Uterus (tissue), 4 donors: ENCODE results near the gene PSAP. TPM values are rescaled to one million over a fixed set of nuclear protein-coding genes. Genes with fewer than 3 reads are reported as not detected.
"Not testable (repeated sequence)": the region's sequence is repeated elsewhere in the genome, so short reads cannot be mapped to it uniquely, and the experiment has no call there.

Source experiments
- DNase-seq, 2 donors: peaks; one replicate each; pipeline ENCODE4 v3.0.0-alpha.2; 2019 to 2020
- H3K27ac ChIP-seq, 2 donors: fragments of 200-600 bp; sonication (generic); 1 replicate in 1 of 2; 2 replicates in 1 of 2; pipeline ENCODE4 v1.5.1; 2016 to 2018
- H3K27me3 ChIP-seq, 2 donors: fragments of 200-600 bp; sonication (generic); one replicate each; pipeline ENCODE4 v1.5.1; 2018 to 2019; ENCODE audit warnings: control low read depth in 1 of 2
- H3K36me3 ChIP-seq, 2 donors: fragments of 200-600 bp; sonication (generic); one replicate each; pipeline ENCODE4 v1.5.1; 2019; ENCODE audit warnings: control low read depth in 1 of 2
- H3K4me1 ChIP-seq, 2 donors: fragments of 200-600 bp; sonication (generic); one replicate each; pipeline ENCODE4 v1.5.1; 2018 to 2019; ENCODE audit warnings: control low read depth in 1 of 2
- H3K4me3 ChIP-seq, 2 donors: fragments of 200-600 bp; sonication (generic); 1 replicate in 1 of 2; 2 replicates in 1 of 2; pipeline ENCODE4 v1.5.1; 2018 to 2019; ENCODE audit warnings: mild to moderate bottlenecking in 1 of 2
- H3K9me3 ChIP-seq, 2 donors: fragments of 200-600 bp; sonication (generic); one replicate each; pipeline ENCODE4 v1.5.1; 2019; ENCODE audit warnings: control low read depth in 1 of 2
- POLR2A ChIP-seq, 2 donors: fragments of 450-650 bp; IDR thresholded peaks; one replicate each; pipeline ENCODE4 v1.6.1; 2016; ENCODE audit warnings: antibody characterized with exemption in 2 of 2, mild to moderate bottlenecking in 1 of 2, moderate library complexity in 1 of 2
- intact Hi-C: fragments of 100-400 bp; cut with DNase I; formaldehyde crosslinking; loops from one replicate; pipeline ENCODE4 v1.15.1; 2023; ENCODE audit warnings: low total_unique reads
- total RNA-seq, 4 donors: library from RNA; depleted of rRNA in 3 of 4; stranded (reverse); fragments of >200 nt in 3 of 4; gene quantifications; one replicate each; pipeline versions ENCODE4 v1.1.0 to v1.2.4, GENCODE V29; 2014 to 2023
- TF ChIP-seq, protein P1 (sequence below), 4 experiments: fragments of 200-600 bp in 2 of 4; fragments of 450-650 bp in 2 of 4; sonication (generic) in 2 of 4; IDR thresholded peaks; one replicate each; pipeline ENCODE4 v1.5.1; 2016 to 2019; ENCODE audit warnings: antibody characterized with exemption in 4 of 4, mild to moderate bottlenecking in 2 of 4, moderate library complexity in 1 of 4
- donor health status: DM: yes; HTN: yes; CAD: no.

The PSAP gene
- total RNA-seq, 4 donors from 2014 or later = 603 to 903 (median 759) TPM

DNA sequence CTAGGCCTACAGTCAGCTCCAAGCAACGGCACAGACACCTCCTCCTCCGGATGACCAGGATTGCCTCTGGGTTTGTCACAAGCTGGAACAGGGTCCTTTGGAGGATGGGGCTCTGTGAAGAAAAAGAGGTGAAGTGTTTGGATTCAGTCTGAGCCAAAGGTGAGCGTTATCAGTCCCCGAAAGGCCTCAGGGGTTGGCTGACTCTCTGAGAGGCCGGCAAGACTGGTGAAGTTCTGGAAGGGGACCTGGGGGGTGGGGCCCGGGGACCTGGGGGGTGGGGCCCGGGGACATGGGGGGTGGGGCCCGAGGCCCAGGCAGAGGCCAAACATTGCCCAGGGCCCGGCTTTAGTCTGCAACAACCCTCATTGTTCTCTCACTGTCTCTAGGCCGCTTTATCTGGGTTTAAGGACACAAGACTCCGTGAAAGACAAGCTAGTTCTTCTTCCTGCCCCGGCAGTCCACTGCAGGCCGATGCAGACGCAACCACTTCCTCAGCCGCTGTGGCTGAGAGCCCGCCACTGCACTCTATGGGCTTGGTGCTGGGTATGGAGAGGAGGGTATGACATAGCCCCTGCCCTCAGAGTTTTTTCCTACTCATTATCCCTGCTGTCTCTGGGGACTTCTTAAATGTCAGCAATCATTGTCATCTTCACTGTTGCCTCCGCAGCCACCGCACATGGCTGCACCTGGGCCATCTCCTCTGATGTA is 27.4 kb upstream of the PSAP start:
- TF ChIP-seq, protein P1, sequence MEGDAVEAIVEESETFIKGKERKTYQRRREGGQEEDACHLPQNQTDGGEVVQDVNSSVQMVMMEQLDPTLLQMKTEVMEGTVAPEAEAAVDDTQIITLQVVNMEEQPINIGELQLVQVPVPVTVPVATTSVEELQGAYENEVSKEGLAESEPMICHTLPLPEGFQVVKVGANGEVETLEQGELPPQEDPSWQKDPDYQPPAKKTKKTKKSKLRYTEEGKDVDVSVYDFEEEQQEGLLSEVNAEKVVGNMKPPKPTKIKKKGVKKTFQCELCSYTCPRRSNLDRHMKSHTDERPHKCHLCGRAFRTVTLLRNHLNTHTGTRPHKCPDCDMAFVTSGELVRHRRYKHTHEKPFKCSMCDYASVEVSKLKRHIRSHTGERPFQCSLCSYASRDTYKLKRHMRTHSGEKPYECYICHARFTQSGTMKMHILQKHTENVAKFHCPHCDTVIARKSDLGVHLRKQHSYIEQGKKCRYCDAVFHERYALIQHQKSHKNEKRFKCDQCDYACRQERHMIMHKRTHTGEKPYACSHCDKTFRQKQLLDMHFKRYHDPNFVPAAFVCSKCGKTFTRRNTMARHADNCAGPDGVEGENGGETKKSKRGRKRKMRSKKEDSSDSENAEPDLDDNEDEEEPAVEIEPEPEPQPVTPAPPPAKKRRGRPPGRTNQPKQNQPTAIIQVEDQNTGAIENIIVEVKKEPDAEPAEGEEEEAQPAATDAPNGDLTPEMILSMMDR (IDR thresholded peaks at IDR 0.05) = no peak
- no peak for TF ChIP-seq POLR2A (IDR thresholded peaks at IDR 0.05)
- Histone ChIP-seq H3K9me3 (no peaks in the 10 kb centered on the region), H3K27me3 (no peaks in the 10 kb centered on the region), H3K36me3 (no peaks in the 10 kb centered on the region), H3K4me1 (no peaks in the 10 kb centered on the region), H3K4me3 (no peak overlapping the region), H3K27ac (no peak overlapping the region)
- intact Hi-C loops = no loop called here
- no peak for DNase-seq

DNA sequence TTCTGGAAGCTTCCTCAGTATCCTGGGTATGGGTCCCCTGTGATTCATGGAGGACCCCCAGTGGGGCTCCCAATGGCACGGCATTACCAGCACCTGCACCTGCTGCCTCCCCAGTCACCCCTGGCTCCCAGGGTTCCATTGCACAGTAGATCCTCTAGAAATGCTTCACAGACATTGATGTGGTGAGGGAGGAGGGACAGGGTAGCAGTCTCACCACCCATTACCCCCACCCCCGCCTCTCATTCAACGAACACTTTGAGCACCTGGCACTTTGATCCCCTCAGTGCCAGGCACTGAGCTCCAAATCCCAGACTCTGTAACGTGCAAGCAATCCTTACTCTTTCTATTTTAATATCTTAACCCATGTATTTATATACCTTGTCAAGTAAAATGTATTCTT is 26.8 kb upstream of the PSAP start:
- no peak for TF ChIP-seq POLR2A (IDR thresholded peaks at IDR 0.05)
- TF ChIP-seq, protein P1 (IDR thresholded peaks at IDR 0.05) = no peak
- Histone ChIP-seq H3K27me3 (no peaks in the 10 kb centered on the region), H3K27ac (no peak overlapping the region), H3K4me3 (no peak overlapping the region), H3K9me3 (no peaks in the 10 kb centered on the region), H3K4me1 (no peaks in the 10 kb centered on the region), H3K36me3 (no peaks in the 10 kb centered on the region)
- DNase-seq = no peak
- intact Hi-C loops = no loop called here

DNA sequence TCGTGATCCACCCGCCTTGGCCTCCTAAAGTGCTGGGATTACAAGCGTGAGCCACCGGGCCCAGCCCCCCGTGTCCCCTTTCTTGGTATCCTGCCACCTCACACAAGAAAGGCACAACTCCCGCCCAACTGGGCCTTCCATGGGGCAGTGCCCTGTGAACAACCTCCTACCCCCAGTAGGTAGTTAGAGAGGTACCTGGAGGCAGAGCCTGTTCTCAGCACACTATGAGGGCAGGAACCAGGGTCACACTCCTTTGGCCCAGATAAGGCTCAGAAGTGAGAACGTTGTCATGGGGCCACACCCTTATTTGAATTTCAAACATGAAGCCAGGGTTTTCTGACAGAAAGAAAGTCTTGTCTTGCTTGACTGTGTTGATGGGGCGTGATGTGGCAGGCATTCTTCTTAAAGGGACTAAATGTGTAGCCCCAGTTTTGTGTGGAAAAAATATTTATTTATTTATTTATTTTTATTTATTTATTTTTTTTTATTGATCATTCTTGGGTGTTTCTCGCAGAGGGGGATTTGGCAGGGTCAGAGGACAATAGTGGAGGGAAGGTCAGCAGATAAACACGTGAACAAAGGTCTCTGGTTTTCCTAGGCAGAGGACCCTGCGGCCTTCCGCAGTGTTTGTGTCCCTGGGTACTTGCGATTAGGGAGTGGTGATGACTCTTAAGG is 23.8 kb upstream of the PSAP start:
- DNase-seq, intact Hi-C loops, H3K9me3 ChIP-seq, H3K4me1 ChIP-seq, H3K27ac ChIP-seq, H3K27me3 ChIP-seq, H3K4me3 ChIP-seq, H3K36me3 ChIP-seq: not testable (repeated sequence)

DNA sequence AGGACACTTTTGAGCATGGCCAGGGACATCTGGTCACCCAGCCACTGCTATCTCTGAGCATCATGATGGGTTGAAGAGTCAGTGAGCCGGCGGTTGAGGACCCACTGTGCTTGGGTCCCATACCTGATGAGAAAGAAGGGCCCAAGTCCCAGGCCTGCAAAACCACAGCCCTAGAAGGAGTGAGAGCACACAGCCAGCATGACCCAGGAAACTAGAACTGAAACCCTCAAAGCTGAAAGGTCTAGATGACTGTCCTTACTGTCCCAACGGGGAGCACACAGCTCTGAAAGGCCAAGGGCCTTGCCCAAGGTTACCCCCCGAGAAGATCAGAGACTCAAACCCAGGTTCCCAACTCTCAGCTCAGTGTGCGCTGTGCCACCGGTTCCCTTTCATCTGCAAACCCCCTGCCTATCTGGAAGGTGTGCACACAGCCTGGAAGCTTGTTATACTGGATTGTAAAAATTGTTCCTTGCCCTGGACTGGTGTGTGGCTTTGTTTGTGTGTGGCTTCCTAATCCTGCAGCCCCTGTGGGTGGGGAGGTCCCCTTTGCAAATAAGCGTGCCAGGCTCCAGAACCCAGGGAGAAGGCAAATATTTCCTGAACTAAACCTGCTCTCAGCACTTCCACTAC is 22.6 kb upstream of the PSAP start:
- Histone ChIP-seq H3K27me3 (no peaks in the 10 kb centered on the region), H3K9me3 (no peaks in the 10 kb centered on the region), H3K4me1 (no peaks in the 10 kb centered on the region), H3K36me3 (no peaks in the 10 kb centered on the region), H3K27ac (no peak overlapping the region), H3K4me3 (no peak overlapping the region)
- TF ChIP-seq POLR2A (IDR thresholded peaks at IDR 0.05) = no peak
- TF ChIP-seq, protein P1 (IDR thresholded peaks at IDR 0.05) = no peak
- intact Hi-C loops = no loop called here
- DNase-seq = no peak

DNA sequence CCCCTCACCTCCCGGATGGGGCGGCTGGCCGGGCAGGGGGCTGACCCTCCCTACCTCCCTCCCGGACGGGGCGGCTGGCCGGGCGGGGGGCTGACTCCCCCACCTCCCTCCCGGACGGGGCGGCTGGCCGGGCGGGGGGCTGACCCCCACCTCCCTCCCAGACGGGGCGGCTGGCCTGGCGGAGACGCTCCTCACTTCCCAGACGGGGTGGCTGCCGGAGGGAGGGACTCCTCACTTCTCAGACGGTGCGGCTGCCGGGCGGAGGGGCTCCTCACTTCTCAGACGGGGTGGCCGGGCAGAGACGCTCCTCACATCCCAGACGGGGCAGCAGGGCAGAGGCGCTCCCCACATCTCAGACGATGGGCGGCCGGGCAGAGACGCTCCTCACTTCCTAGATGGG is 18.6 kb upstream of the PSAP start:
- DNase-seq, H3K27me3 ChIP-seq, intact Hi-C loops, H3K36me3 ChIP-seq, H3K9me3 ChIP-seq, H3K27ac ChIP-seq, H3K4me3 ChIP-seq, H3K4me1 ChIP-seq: not testable (repeated sequence)

DNA sequence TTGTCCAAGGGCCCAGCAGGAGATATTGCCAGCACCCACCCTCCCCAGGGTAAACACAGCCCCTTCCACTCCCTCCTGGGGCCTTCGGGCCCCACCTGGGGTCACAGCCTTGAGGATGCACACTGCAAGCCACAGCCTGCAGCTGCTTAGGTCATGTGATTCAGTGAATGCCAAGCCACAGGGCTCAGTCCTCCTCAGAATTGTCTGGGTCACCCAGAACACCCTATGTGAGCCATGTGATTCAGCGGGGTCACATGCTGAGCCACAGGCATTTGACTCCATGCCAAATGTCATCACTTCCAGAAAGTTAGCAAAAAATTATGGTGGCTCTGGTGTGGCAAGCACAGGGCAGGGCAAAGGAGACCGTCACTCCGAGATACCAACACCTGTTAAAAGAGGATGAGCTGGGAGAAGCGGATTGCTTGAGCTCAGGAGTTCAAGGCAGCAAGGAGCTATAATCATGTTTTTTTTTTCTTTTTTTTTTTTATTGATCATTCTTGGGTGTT is 17.2 kb upstream of the PSAP start:
- DNase-seq = peak in 1 of 2 donors; percentile 19
- TF ChIP-seq, protein P1 (IDR thresholded peaks at IDR 0.05) = no peak
- TF ChIP-seq POLR2A (IDR thresholded peaks at IDR 0.05) = no peak
- Histone ChIP-seq H3K9me3 (no peaks in the 10 kb centered on the region), H3K4me3 (no peak overlapping the region), H3K27me3 (no peaks in the 10 kb centered on the region), H3K36me3 (no peaks in the 10 kb centered on the region), H3K27ac (no peak overlapping the region), H3K4me1 (no peaks in the 10 kb centered on the region)
- intact Hi-C loops = no loop called here
